ENCODE results near the gene NEK3. TPM values are rescaled to one million over a fixed set of nuclear protein-coding genes. Genes with fewer than 3 reads are reported as not detected.
A peak's percentile ranks its signal among the peaks of the same experiment; 100 is the strongest.
"Not testable (repeated sequence)": the region's sequence is repeated elsewhere in the genome, so short reads cannot be mapped to it uniquely, and the experiment has no call there.

NEK3 gene
- total RNA-seq, 1 experiment from 2014 or later: 12.0 TPM

GRCh38 chr13:52204546-52204945 lies 45.1 kb upstream of the NEK3 start:
- in situ Hi-C loops (cut with HindIII; ENCODE audit: low pct_unique_long_range_greater_than_20kb, low sequenced_read_pairs); H3K27me3 ChIP-seq (ENCODE audit: control insufficient read depth, insufficient read depth, low read length); DNase-seq (ENCODE audit: low read depth, low spot score); H3K36me3 ChIP-seq (ENCODE audit: control insufficient read depth, insufficient read depth, low read length); H3K9me3 ChIP-seq (ENCODE audit: control insufficient read depth, insufficient read depth, low read depth, low read length); BruUV-seq (replicated peaks); H3K4me1 ChIP-seq (ENCODE audit: control insufficient read depth, insufficient read depth, low read length); H3K27ac ChIP-seq (ENCODE audit: low read length); ATAC-seq; CTCF ChIA-PET; H3K4me3 ChIP-seq (ENCODE audit: low read depth in 2 of 2, low read length in 2 of 2); POLR2A ChIA-PET: not testable (repeated sequence)
- intact Hi-C loops (cut with micrococcal nuclease; ENCODE audit: unreplicated experiment): loop anchor here (10.0 kb wide), 1 partner anchor 380 kb away; no protein-coding TSS in a partner anchor

DNA sequence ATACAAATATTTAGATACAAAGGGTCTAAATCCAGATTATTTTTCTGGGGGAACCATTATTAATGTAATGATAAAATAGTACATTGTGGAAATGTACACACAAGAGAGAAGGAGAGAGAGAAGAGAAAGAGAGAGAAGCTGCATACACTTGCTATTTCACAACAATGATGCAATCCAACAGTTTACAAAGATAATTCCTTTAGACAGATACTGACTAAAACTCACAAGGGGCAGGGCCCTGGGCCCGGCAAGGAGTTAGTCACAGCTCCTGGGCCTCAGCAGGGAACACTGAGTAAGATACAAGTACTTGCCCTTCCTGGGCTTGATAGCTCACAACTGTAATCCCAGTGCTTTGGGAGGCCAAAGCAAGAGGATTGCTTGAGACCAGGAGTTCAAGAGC lies 44.5 kb upstream of the NEK3 start:
- H3K27ac ChIP-seq (ENCODE audit: low read length); H3K9me3 ChIP-seq (ENCODE audit: control insufficient read depth, insufficient read depth, low read depth, low read length); H3K27me3 ChIP-seq (ENCODE audit: control insufficient read depth, insufficient read depth, low read length); POLR2A ChIA-PET; H3K36me3 ChIP-seq (ENCODE audit: control insufficient read depth, insufficient read depth, low read length); DNase-seq (ENCODE audit: low read depth, low spot score); in situ Hi-C loops (cut with HindIII; ENCODE audit: low pct_unique_long_range_greater_than_20kb, low sequenced_read_pairs); BruUV-seq (replicated peaks); CTCF ChIA-PET; ATAC-seq; H3K4me1 ChIP-seq (ENCODE audit: control insufficient read depth, insufficient read depth, low read length); H3K4me3 ChIP-seq (ENCODE audit: low read depth in 2 of 2, low read length in 2 of 2): not testable (repeated sequence)
- intact Hi-C loops (cut with micrococcal nuclease; ENCODE audit: unreplicated experiment): loop anchor here (10.0 kb wide), 1 partner anchor 379 kb away; no protein-coding TSS in a partner anchor

DNA sequence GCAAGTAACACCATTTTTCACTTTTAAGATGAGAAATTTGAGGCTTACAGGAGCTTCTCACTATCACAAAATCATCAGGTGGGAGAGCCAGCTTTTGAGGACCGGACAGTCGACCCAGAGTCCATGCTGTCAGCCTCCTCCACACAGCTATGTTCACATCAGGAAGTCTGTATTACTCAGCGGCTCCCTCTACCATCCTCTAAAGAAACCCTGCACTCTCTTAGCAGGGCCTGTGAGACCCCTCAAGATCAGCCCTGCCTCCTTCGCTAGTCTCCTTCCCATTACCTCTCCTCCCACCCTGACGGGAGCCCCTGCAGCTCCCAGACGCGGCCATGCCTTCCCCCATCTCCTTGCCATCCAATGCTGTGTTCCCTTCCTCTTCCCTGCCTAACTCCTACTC lies 43.1 kb upstream of the NEK3 start:
- H3K4me1 ChIP-seq (ENCODE audit: control insufficient read depth, insufficient read depth, low read length); H3K27ac ChIP-seq (ENCODE audit: low read length); CTCF ChIA-PET; ATAC-seq; BruUV-seq (replicated peaks); H3K9me3 ChIP-seq (ENCODE audit: control insufficient read depth, insufficient read depth, low read depth, low read length); in situ Hi-C loops (cut with HindIII; ENCODE audit: low pct_unique_long_range_greater_than_20kb, low sequenced_read_pairs); H3K4me3 ChIP-seq (ENCODE audit: low read depth in 2 of 2, low read length in 2 of 2); POLR2A ChIA-PET; H3K36me3 ChIP-seq (ENCODE audit: control insufficient read depth, insufficient read depth, low read length); DNase-seq (ENCODE audit: low read depth, low spot score); H3K27me3 ChIP-seq (ENCODE audit: control insufficient read depth, insufficient read depth, low read length): not testable (repeated sequence)
- intact Hi-C loops (cut with micrococcal nuclease; ENCODE audit: unreplicated experiment): loop anchor here (10.0 kb wide), 1 partner anchor 378 kb away; no protein-coding TSS in a partner anchor

DNA sequence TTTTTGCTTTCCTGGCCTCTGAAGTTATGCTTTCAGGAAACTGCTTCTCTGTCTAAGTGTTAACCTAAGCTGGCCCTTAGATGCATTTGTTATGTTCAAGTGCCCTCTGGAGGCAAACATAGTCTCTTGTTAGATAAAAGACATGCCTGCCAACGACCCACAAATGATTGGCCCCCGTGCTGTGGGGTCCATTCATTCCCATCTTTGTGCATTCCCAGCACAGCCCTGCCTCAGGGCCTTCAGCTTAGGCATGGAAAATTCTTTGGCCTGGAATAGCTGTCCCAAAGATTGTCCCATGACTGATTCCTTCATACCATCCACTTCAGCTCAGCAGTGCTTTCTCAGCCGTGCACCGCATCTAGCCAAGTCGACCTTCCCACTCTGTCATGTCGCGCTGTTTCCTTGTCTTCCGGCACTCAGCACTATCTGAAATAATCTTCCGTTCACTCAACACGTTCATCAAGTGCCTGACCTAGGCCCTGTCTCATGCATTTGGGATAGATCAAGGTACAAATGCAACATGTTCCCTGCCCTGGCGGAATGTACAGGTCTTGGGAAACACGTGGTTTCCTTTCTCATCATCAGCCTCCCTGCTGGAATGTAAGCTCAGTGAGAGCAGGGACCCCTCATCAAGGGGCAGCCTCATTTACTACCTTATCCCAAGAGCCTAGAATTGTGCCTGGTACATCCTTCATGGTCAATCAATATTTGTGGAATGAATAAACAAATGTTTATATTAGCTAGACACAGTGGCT lies 42.2 kb upstream of the NEK3 start:
- DNase-seq (ENCODE audit: low read depth, low spot score): not testable (repeated sequence)

More for the DNA sequence above, 42.2 kb upstream of the NEK3 start:
- POLR2A ChIA-PET; H3K36me3 ChIP-seq (ENCODE audit: control insufficient read depth, insufficient read depth, low read length); CTCF ChIA-PET; H3K4me3 ChIP-seq (ENCODE audit: low read depth in 2 of 2, low read length in 2 of 2); H3K4me1 ChIP-seq (ENCODE audit: control insufficient read depth, insufficient read depth, low read length); H3K9me3 ChIP-seq (ENCODE audit: control insufficient read depth, insufficient read depth, low read depth, low read length); in situ Hi-C loops (cut with HindIII; ENCODE audit: low pct_unique_long_range_greater_than_20kb, low sequenced_read_pairs); H3K27me3 ChIP-seq (ENCODE audit: control insufficient read depth, insufficient read depth, low read length); BruUV-seq (replicated peaks); H3K27ac ChIP-seq (ENCODE audit: low read length): not testable (repeated sequence)
- peak; percentile 49 for TF ChIP-seq CTCF (IDR thresholded peaks at IDR 0.05)
- peak; percentile 85 for ATAC-seq
- intact Hi-C loops (cut with micrococcal nuclease; ENCODE audit: unreplicated experiment): loop anchor here (10.0 kb wide), 1 partner anchor 377 kb away; no protein-coding TSS in a partner anchor
